Measurements from ENCODE around the gene ENOSF1. TPM values are rescaled to one million over a fixed set of nuclear protein-coding genes. Genes with fewer than 3 reads are reported as not detected.

Gene ENOSF1
- total and polyA plus RNA-seq, 2 of the 13 experiments (the other 11 are each of a cell fraction or from before 2014, with no cell fraction given) = 37.6 to 40.1 TPM

DNA sequence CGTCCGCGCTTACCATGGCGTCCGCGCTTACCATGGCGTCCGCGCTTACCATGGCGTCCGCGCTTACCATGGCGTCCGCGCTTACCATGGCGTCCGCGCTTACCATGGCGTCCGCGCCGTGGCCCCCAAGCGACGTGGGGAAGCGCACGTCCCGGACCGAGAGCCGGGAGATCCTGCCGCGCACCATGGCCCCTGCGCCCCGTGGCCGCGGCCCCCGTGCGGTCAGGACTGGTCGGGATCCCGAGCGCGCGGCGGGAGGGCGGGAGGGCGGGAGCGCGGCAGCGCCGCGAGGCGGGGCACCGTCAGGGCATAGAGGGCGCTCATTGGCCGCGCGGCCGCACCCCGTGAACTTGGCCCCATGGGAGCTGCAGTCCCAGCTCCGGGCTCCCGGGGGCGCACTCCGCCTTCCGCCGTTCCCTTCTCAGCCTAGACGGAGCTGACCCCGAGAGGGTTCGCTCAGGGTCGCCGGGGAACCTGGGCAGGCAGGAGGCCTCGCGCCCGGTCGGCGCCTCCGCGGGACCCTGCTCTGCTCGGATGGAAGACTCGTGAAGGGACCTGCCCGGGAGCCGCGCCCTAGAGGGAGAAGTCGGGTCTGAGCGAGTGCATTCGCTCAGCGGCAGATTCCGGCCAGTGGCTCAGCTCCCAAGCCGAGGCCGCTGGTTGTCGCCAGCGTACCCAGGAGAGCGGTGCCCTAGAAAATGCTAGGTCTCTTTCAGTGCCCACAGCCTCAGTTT is at the start of gene ENOSF1 (continued):
- TF ChIP-seq ZNF589 (CRISPR knock-in tag; conservative IDR thresholded peaks at IDR 0.05) (0 out of 2 replicates have a peak, but pooled peaks have one; percentile 46), ATM (IDR thresholded peaks at IDR 0.05; ENCODE audit: borderline replicate concordance) (no peak), FOXP1 (IDR thresholded peaks at IDR 0.05) (no peak), FOXP1 (CRISPR knock-in tag; IDR thresholded peaks at IDR 0.05) (no peak), KLF9 (CRISPR knock-in tag; IDR thresholded peaks at IDR 0.05; ENCODE audit: low read depth) (no peak), ZNF557 (CRISPR knock-in tag; IDR thresholded peaks at IDR 0.05) (no peak), TARDBP (CRISPR knock-in tag; IDR thresholded peaks at IDR 0.05) (0 out of 2 replicates have a peak, but pooled peaks have one; percentile 28), ZNF839 (CRISPR knock-in tag; IDR thresholded peaks at IDR 0.05; ENCODE audit: borderline replicate concordance) (no peak), HNRNPH1 (optimal IDR thresholded peaks at IDR 0.05; ENCODE audit: low read depth, low read length) (no peak), ZNF605 (CRISPR knock-in tag; IDR thresholded peaks at IDR 0.05) (peak; percentile 84; the same call in 1 of the 2 replicates), ZNF747 (CRISPR knock-in tag; IDR thresholded peaks at IDR 0.05; ENCODE audit: borderline replicate concordance) (peak; percentile 74), FOXA3 (CRISPR knock-in tag; IDR thresholded peaks at IDR 0.05) (peak; percentile 43), SALL1 (CRISPR knock-in tag; IDR thresholded peaks at IDR 0.05) (peak; percentile 88), RAD21 (CRISPR knock-in tag; IDR thresholded peaks at IDR 0.05) (peak; percentile 84), ZNF746 (CRISPR knock-in tag; IDR thresholded peaks at IDR 0.05) (peak; percentile 67), MXD4 (CRISPR knock-in tag; IDR thresholded peaks at IDR 0.05) (no peak), YEATS4 (CRISPR knock-in tag; IDR thresholded peaks at IDR 0.05; ENCODE audit: borderline replicate concordance) (peak; percentile 88; the same call in 1 of the 2 replicates), ZNF335 (CRISPR knock-in tag; IDR thresholded peaks at IDR 0.05) (no peak; the same call in 1 of the 2 replicates), RAD51 (IDR thresholded peaks at IDR 0.05; ENCODE audit: borderline replicate concordance) (no peak), KDM1A (CRISPR knock-in tag; IDR thresholded peaks at IDR 0.05) (0 out of 2 replicates have a peak, but pooled peaks have one; percentile 61), ZFX (CRISPR knock-in tag; IDR thresholded peaks at IDR 0.05; ENCODE audit: low read depth) (peak; percentile 49; the same call in 1 of the 2 replicates), ZNF337 (CRISPR knock-in tag; IDR thresholded peaks at IDR 0.05; ENCODE audit: borderline replicate concordance, low read depth) (no peak), THAP11 (CRISPR knock-in tag; IDR thresholded peaks at IDR 0.05) (peak; percentile 48; the same call in 1 of the 2 replicates), ETV5 (CRISPR knock-in tag; IDR thresholded peaks at IDR 0.05; ENCODE audit: borderline replicate concordance) (peak; percentile 46), ZNF773 (CRISPR knock-in tag; IDR thresholded peaks at IDR 0.05; ENCODE audit: borderline replicate concordance) (no peak)
- TF ChIP-seq, protein P1, sequence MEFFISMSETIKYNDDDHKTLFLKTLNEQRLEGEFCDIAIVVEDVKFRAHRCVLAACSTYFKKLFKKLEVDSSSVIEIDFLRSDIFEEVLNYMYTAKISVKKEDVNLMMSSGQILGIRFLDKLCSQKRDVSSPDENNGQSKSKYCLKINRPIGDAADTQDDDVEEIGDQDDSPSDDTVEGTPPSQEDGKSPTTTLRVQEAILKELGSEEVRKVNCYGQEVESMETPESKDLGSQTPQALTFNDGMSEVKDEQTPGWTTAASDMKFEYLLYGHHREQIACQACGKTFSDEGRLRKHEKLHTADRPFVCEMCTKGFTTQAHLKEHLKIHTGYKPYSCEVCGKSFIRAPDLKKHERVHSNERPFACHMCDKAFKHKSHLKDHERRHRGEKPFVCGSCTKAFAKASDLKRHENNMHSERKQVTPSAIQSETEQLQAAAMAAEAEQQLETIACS (CRISPR knock-in tag; IDR thresholded peaks at IDR 0.05) = peak; percentile 73
- TF ChIP-seq, protein P2, sequence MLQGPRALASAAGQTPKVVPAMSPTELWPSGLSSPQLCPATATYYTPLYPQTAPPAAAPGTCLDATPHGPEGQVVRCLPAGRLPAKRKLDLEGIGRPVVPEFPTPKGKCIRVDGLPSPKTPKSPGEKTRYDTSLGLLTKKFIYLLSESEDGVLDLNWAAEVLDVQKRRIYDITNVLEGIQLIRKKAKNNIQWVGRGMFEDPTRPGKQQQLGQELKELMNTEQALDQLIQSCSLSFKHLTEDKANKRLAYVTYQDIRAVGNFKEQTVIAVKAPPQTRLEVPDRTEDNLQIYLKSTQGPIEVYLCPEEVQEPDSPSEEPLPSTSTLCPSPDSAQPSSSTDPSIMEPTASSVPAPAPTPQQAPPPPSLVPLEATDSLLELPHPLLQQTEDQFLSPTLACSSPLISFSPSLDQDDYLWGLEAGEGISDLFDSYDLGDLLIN (CRISPR knock-in tag; IDR thresholded peaks at IDR 0.05; ENCODE audit: borderline replicate concordance) = no peak
- TF ChIP-seq, protein P3, sequence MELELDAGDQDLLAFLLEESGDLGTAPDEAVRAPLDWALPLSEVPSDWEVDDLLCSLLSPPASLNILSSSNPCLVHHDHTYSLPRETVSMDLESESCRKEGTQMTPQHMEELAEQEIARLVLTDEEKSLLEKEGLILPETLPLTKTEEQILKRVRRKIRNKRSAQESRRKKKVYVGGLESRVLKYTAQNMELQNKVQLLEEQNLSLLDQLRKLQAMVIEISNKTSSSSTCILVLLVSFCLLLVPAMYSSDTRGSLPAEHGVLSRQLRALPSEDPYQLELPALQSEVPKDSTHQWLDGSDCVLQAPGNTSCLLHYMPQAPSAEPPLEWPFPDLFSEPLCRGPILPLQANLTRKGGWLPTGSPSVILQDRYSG (CRISPR knock-in tag; IDR thresholded peaks at IDR 0.05) = no peak
- TF ChIP-seq, protein P4, sequence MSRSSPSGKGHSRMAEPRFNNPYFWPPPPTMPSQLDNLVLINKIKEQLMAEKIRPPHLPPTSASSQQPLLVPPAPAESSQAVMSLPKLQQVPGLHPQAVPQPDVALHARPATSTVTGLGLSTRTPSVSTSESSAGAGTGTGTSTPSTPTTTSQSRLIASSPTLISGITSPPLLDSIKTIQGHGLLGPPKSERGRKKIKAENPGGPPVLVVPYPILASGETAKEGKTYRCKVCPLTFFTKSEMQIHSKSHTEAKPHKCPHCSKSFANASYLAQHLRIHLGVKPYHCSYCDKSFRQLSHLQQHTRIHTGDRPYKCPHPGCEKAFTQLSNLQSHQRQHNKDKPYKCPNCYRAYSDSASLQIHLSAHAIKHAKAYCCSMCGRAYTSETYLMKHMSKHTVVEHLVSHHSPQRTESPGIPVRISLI (CRISPR knock-in tag; IDR thresholded peaks at IDR 0.05; ENCODE audit: borderline replicate concordance) = peak; percentile 55; the same call in 1 of the 2 replicates

All from HepG2 (cell line).